ENCODE results near the gene ATAD3B.
"Not testable (repeated sequence)": the region's sequence is repeated elsewhere in the genome, so short reads cannot be mapped to it uniquely, and the experiment has no call there.

The ATAD3B gene, protein sequence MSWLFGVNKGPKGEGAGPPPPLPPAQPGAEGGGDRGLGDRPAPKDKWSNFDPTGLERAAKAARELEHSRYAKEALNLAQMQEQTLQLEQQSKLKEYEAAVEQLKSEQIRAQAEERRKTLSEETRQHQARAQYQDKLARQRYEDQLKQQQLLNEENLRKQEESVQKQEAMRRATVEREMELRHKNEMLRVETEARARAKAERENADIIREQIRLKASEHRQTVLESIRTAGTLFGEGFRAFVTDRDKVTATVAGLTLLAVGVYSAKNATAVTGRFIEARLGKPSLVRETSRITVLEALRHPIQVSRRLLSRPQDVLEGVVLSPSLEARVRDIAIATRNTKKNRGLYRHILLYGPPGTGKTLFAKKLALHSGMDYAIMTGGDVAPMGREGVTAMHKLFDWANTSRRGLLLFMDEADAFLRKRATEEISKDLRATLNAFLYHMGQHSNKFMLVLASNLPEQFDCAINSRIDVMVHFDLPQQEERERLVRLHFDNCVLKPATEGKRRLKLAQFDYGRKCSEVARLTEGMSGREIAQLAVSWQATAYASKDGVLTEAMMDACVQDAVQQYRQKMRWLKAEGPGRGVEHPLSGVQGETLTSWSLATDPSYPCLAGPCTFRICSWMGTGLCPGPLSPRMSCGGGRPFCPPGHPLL

GRCh38 chr1:1471389-1472052 lies at the start of gene ATAD3B:
TSS of gene ATAD3B (plus strand) at chr1:1471765. CDS start at chr1:1471885, 120 bp downstream.
- DNase-seq = peak; percentile 85

- no peak for DNase-seq
Measured at GRCh38 chr1:1421907-1422464, 49.6 kb upstream of the ATAD3B start.

GRCh38 chr1:1422465-1423244 lies 48.9 kb upstream of the ATAD3B start:
- no peak for DNase-seq

- no peak for DNase-seq
Measured at GRCh38 chr1:1423245-1423597, 48.3 kb upstream of the ATAD3B start.

DNA sequence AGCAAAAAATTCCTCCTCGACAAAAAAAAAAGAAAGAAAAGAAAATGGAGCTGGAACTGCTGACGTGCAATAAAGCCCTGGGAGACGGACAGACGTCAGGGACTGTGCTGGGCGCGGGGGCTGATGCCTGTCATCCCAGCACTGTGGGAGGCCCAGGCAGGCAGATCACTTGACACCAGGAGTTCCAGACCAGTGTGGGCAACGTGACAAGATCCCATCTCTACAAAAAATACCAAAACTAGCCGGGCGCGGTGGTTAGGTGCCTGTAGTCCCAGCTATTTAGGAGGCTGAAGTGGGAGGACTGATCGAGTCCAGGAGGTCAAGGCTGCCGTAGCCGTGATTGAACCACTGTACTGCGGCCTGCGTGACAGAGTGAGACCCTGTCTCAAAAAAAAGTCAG lies 46.9 kb upstream of the ATAD3B start:
- no peak for DNase-seq

GRCh38 chr1:1425426-1425752 lies 46.2 kb upstream of the ATAD3B start:
- no peak for DNase-seq

GRCh38 chr1:1425753-1426495 lies 45.6 kb upstream of the ATAD3B start:
- DNase-seq = no peak

DNA sequence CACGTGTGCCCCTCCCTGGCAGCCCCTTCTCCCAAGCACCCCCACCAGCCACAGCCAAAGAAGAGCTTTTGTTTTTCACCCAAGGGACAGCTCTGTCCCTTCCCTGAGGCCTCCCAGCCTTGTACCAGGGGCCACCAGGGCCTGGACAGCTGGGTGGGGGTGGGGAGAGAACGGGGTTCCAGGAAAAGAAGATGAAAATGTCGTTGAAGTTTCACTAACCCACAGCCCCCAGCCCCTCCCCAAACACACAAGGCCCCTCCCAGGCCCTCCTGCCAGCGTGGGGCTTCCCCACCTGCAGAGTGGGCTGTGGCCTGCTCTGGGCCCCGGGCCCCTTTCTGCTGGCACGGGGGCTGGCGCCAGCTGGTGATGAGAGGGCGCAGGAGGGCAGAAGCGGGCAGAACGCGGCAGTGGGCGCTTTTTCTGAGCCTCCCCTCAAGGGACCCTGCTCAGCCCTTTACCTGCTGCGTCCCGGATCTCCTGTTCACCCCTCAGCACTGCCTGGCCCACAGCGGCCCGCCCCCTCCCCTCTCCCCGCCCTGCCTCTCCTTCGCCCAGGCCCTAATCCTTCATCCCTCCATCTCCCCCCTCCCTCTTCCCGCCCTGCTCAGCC lies 45.0 kb upstream of the ATAD3B start:
- no peak for DNase-seq

- no peak for DNase-seq
Measured at GRCh38 chr1:1427106-1427819, 44.3 kb upstream of the ATAD3B start.

DNA sequence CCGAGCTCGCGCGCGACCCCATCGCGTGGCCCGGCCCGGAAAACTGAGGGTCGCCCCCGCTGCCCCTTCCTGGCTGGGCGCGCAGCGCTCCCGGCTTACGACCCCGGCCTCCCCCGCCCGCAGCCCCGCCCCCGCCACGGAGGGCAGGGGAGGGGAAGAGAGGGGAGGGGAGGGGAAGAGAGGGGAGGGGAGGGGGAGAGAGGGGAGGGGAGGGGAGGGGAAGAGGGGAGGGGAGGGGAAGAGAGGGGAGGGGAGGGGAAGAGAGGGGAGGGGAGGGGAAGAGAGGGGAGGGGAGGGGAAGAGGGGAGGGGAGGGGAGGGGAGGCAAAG lies 43.8 kb upstream of the ATAD3B start:
- no peak for DNase-seq

- no peak for DNase-seq
Measured at GRCh38 chr1:1428174-1428573, 43.4 kb upstream of the ATAD3B start.

- DNase-seq = not testable (repeated sequence)
Measured at GRCh38 chr1:1428967-1429366, 42.6 kb upstream of the ATAD3B start.

DNA sequence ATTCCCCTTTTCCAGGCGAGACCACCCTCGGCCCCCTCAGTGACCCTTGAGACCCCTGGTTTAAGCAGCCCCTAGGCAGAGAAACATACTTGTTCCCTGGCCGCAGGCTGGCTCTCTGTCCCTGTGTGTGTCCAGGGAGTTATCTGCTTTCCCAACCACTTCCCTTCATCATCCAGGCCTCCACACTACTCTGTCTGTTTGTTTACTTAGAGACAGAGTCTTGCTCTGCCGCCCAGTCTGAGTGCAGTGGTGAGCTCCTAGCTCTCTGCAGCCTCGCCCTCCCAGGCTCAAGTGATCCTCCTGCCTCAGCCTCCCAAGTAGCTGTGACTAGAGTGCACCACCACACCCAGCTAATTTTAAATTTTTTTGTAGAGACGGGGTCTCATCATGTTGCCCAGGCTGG lies 41.9 kb upstream of the ATAD3B start:
- DNase-seq = no peak

DNA sequence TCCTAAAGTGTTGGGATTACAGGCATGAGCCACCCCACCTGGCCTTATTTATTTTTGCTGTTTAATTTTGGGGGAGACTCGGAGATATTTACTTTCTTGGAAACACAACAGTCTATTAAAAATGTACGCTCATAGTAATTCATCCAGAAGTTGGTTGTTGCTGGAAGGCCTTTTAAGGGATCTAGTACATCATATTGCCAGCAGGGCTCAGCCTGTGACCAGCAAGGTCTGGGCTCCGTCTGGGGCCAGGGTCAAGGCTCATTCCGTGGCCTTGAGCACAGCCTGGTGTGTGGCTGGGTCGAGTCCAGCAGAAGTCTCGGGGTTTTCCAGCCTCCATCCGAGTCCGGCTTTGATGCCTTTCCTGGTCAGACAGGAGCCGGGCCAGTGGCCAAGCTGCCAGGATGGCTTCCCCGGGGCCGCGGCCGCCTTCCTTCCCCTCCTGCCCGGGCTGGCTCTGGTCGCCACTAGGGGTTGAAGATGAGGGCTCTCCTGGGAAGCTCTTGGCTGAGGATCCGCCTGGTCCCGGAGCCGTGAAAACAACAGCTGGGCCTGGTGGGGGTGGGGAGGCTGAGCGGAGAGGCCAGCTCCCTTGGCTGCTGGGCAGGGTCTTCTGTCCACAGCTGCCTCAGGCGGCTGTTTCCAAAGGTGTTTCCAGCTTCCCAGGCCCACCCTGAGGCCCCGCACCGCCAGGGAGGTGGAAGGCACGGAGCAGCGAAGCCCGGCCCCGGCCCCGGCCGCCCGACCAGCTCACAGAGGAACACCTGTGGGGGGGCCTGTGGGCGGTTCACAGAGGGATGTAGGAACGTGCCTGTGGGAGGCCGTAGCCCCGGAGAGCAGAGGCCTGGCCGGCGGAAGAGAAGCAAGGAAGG lies 41.2 kb upstream of the ATAD3B start:
- no peak for DNase-seq

DNA sequence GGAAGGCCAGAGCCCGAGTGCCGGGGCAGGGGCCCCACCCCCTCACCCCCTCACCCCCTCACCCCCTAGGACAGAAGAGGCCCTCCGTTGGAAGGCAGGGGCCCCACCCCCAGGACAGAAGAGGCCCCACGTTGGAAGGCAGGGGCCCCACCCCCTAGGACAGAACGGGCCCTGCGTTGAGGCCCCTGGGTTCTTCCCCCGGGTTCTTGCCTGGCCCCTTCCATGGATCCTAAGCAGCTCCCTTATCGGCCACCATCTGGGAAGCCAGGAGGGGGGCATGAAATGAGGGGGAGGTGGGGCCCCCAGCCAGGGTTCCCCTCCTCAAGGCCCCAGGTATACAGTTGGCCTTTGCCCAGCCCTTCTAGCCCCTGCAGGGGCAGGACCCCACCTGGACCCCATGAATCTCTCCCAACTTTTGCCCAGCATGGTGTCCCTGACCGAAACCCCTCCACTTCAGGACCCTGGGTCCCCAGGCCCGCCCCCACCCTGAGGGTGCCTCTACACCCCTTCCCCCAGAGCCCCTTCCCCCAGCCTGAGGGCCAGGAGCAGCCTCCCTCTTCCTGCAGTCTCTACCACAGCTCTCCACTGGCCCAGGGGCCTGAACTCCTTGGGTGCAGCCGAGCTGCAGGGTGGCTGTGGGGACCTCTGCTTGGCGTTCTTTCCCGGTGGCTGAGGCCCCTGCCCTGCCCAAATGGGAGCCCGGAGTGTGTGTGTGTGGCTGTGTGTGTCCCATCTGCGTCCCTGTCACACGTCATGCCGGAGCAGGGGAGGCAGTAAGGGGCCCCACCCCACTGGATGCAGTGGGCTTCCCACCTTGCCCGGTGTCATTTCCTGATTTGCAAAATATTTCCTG lies 40.3 kb upstream of the ATAD3B start:
- no peak for DNase-seq

- DNase-seq = no peak
Measured at GRCh38 chr1:1431845-1432273, 39.7 kb upstream of the ATAD3B start.

- no peak for DNase-seq
Measured at GRCh38 chr1:1432274-1432950, 39.2 kb upstream of the ATAD3B start.

DNA sequence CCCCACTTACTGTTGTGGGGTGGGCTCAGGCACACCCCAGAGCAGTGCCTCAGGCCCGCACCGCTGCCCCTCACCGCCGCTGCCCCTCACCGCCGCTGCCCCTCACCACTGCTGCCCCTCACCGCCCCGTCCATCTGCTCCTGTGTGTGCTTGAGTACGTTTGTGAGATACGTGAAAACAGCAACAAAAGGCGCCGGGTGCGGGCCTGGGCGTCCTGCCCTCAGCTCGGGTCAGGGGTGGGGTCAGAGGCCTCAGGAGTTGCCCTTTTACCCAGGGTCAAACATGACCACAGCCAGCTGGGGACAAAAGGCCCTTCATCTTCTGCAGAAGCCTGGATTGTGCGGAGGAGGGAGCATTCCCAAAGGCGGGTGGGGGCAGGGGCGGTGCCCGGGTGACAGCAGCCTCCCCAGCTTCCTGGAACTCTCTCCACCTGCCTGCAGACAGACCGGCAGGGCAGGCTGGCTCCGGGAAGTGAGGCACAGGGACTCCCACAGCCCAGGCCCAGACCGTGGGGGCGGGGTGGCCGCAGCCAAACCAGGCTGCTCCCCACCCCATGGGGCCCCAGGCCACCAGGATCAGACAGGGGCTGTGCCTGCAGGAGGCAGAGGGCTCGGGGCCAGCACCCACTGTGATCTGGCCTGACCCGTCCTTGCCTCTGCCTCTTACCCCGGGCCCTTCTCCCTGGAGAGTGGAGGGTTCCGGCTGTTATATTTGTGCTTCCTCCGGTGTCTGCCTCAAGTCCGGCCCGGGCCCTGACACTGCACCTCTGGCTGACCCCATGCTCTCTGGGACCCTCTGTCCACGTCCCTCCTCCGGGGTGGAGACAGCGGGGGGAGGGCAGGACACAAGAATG lies 38.4 kb upstream of the ATAD3B start:
- DNase-seq = no peak
